Naive thymus-derived CD4-positive, alpha-beta T cell (primary cell): ENCODE results near the gene HDHD3. TPM values are rescaled to one million over a fixed set of nuclear protein-coding genes. Genes with fewer than 3 reads are reported as not detected.

Experiments used
- ATAC-seq: fragments of 150-1000 bp; cut with Tn5 transposase; 2 replicates; pipeline ENCODE4 v1.10.0; 2021; ENCODE audit warnings: mild to moderate bottlenecking, moderate library complexity
- CTCF ChIA-PET: fragments of 350-600 bp; sonication (Branson Sonifier 250); formaldehyde crosslinking; loops from one replicate; lab custom pipeline; 2021; ENCODE audit warnings: antibody characterized with exemption; lab: Charles Lee
- POLR2A ChIA-PET: fragments of 350-600 bp; sonication (Branson Sonifier 250); formaldehyde crosslinking; loops from one replicate; lab custom pipeline; 2021; ENCODE audit warnings: antibody characterized with exemption, inconsistent platforms; lab: Charles Lee
- DNase-seq, 9 donors: peaks; one replicate each; pipeline versions ENCODE4 v3.0.0 to v3.0.0-alpha.2; 2020 to 2022; ENCODE audit warnings: mixed read lengths in 1 of 9
- H3K27ac ChIP-seq: one replicate; pipeline ENCODE4 v1.7.0; 2013; ENCODE audit warnings: mild to moderate bottlenecking, low read depth, low read length, moderate library complexity
- H3K27me3 ChIP-seq, 2 donors: one replicate each; pipeline ENCODE4 v1.7.0; 2013; ENCODE audit warnings: low read length in 2 of 2, mild to moderate bottlenecking in 2 of 2, moderate library complexity in 2 of 2; ENCODE audit not compliant: control insufficient read depth in 2 of 2, insufficient read depth in 2 of 2
- H3K36me3 ChIP-seq, 3 experiments: 1 replicate in 2 of 3; 2 replicates in 1 of 3; pipeline ENCODE4 v1.7.0; 2013; ENCODE audit warnings: low read length in 3 of 3, mild to moderate bottlenecking in 3 of 3, moderate library complexity in 1 of 3; ENCODE audit not compliant: insufficient read depth in 3 of 3, control insufficient read depth in 2 of 3
- H3K4me1 ChIP-seq, 2 donors: one replicate each; pipeline ENCODE4 v1.7.0; 2013; ENCODE audit warnings: low read length in 2 of 2, mild to moderate bottlenecking in 2 of 2, moderate library complexity in 1 of 2; ENCODE audit not compliant: control insufficient read depth in 2 of 2, insufficient read depth in 2 of 2
- H3K4me3 ChIP-seq: 2 replicates; pipeline ENCODE4 v1.7.0; 2013; ENCODE audit warnings: mild to moderate bottlenecking, low read length
- H3K9me3 ChIP-seq, 3 experiments: 1 replicate in 2 of 3; 2 replicates in 1 of 3; pipeline ENCODE4 v1.7.0; 2013; ENCODE audit warnings: low read length in 3 of 3; ENCODE audit not compliant: control insufficient read depth in 2 of 3
- H3K27ac Mint-ChIP-seq, 9 donors: one replicate each; pipeline ENCODE4 v1.8.0; 2020 to 2022; ENCODE audit warnings: mixed read lengths in 9 of 9, mild to moderate bottlenecking in 8 of 9, moderate library complexity in 5 of 9, inconsistent platforms in 2 of 9
- H3K27me3 Mint-ChIP-seq, 5 donors: one replicate each; pipeline ENCODE4 v1.8.0; 2021 to 2022; ENCODE audit warnings: mixed read lengths in 5 of 5, mild to moderate bottlenecking in 1 of 5
- H3K36me3 Mint-ChIP-seq, 5 donors: one replicate each; pipeline ENCODE4 v1.8.0; 2020 to 2022; ENCODE audit warnings: mixed read lengths in 5 of 5, mild to moderate bottlenecking in 3 of 5, inconsistent platforms in 1 of 5
- H3K4me1 Mint-ChIP-seq, 7 donors: one replicate each; pipeline ENCODE4 v1.8.0; 2020 to 2022; ENCODE audit warnings: mixed read lengths in 7 of 7, mild to moderate bottlenecking in 3 of 7, inconsistent platforms in 1 of 7
- H3K4me3 Mint-ChIP-seq, 10 donors: one replicate each; pipeline ENCODE4 v1.8.0; 2020 to 2022; ENCODE audit warnings: mild to moderate bottlenecking in 10 of 10, mixed read lengths in 10 of 10, moderate library complexity in 6 of 10, inconsistent platforms in 2 of 10
- H3K9me3 Mint-ChIP-seq, 11 donors: one replicate each; pipeline ENCODE4 v1.8.0; 2020 to 2022; ENCODE audit warnings: mixed read lengths in 11 of 11, mild to moderate bottlenecking in 4 of 11, inconsistent platforms in 1 of 11, moderate library complexity in 1 of 11
- intact Hi-C, 2 donors: fragments of 100-400 bp; cut with micrococcal nuclease; formaldehyde crosslinking; loops; one replicate each; pipeline ENCODE4 v1.15.1; 2023
- polyA plus RNA-seq, 2 donors: library from polyadenylated mRNA; unstranded; fragments of 300-500 nt; fragmentation: Illumina TruSeq; gene quantifications; one replicate each; pipeline ENCODE4 v1.2.3, GENCODE V29; 2021
- total RNA-seq, 6 experiments: library from RNA in 5 of 6; stranded (reverse) in 5 of 6; gene quantifications; 1 replicate in 5 of 6; 2 replicates in 1 of 6; pipeline ENCODE4 v1.2.3 and lab custom pipeline; 2021 to 2026

The HDHD3 gene
- total and polyA plus RNA-seq, 7 experiments from 2014 or later, result 11.3 to 52.8 (median 26.4) TPM

DNA sequence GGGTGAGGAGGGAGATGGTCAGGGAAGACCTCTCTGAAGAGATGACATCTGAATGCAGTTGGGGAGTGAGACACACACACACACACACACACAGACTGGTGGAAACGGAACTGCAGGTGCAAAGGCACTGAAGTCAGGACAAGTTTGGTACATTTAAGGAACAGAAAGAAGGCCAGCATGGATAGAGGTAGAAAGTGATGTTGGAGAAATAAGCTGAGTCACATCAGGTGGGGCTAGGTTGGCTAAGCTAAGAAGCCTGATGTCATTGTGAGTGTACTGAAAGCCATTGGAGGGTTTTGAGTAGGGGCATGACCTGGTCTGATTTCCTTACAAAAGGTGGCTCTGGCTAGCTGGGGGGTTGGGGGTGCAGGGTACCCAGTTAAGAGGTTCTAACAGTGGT, 24.4 kb downstream of the HDHD3 start:
- ChIA-PET CTCF (no interaction called here), POLR2A (interaction anchor here (0.6 kb wide), 1 partner anchor 1181 kb away, joined by 7 read pairs; no protein-coding TSS in a partner anchor)
- intact Hi-C loops, result no loop called here
- no peak for ATAC-seq
- Histone ChIP-seq H3K4me3 (no peak overlapping the region), H3K36me3 (no peaks in the 10 kb centered on the region), H3K9me3 (no peaks in the 10 kb centered on the region), H3K4me1 (peaks cover 13 to 15% of the 10 kb centered on the region in 2 donors), H3K27me3 (peaks cover 3 to 5% of the 10 kb centered on the region in 2 donors), H3K27ac (no peak overlapping the region)
- Mint-ChIP-seq H3K4me1 (peaks cover 10 to 37% (median 21%) of the 10 kb centered on the region in 7 donors), H3K9me3 (peaks cover 0 to 2% (median 0%) of the 10 kb centered on the region in 11 donors), H3K27ac (peak overlapping the region in 1 of 9 donors; percentile 36), H3K4me3 (no peak overlapping the region), H3K27me3 (peaks cover 0 to 40% (median 29%) of the 10 kb centered on the region in 5 donors), H3K36me3 (peaks cover 0 to 9% (median 0%) of the 10 kb centered on the region in 5 donors)
- DNase-seq, result no peak

DNA sequence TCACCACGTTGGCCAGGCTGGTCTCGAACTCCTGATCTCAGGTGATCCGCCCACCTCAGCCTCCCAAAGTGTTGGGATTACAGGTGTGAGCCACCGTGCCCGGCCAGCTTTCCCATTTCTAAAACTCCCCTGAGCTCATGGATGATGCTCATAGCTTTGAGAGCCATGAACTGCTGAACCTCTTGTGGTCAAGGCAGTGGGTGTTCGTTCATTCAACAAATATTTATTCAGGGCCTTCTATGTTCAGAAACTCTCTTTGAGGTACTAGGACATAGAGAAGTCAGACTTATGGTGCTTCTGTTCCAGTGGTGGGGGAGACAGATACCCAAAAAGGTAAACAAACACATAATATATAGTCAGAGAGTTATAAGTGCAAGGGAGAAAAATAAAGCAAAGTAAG, 24.8 kb downstream of the HDHD3 start:
- intact Hi-C loops, result no loop called here
- Mint-ChIP-seq H3K36me3 (peaks cover 0 to 9% (median 0%) of the 10 kb centered on the region in 5 donors), H3K27me3 (peaks cover 0 to 40% (median 29%) of the 10 kb centered on the region in 5 donors), H3K4me3 (no peak overlapping the region), H3K27ac (peak overlapping the region in 1 of 9 donors; percentile 25), H3K9me3 (peaks cover 0 to 2% (median 0%) of the 10 kb centered on the region in 11 donors), H3K4me1 (peaks cover 10 to 41% (median 21%) of the 10 kb centered on the region in 7 donors)
- Histone ChIP-seq H3K9me3 (no peaks in the 10 kb centered on the region), H3K4me1 (peaks cover 13 to 15% of the 10 kb centered on the region in 2 donors), H3K4me3 (no peak overlapping the region), H3K27ac (no peak overlapping the region), H3K27me3 (peaks cover 3 to 5% of the 10 kb centered on the region in 2 donors), H3K36me3 (no peaks in the 10 kb centered on the region)
- DNase-seq (no peak), ATAC-seq (no peak)
- POLR2A ChIA-PET, result no interaction called here
- CTCF ChIA-PET, result no interaction called here

DNA sequence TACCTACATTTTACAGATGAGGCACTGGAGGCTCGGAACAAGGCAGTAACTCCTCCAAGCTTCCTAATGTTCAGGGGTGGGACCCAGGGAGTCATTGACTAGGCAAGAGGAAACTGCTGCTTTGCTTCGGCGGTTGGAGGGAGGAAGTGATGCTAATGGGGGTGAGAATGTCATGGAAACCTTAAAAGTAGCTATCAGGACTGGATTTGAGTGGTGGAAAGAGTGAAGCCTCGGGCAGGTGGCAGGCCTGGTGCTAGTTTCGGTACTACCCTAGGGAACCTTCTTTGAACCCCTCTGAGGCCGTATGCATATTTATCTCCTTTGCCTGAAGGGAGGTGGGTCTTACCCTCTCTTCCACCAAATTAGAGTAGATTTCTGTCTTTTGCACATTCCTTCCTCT, 25.8 kb downstream of the HDHD3 start:
- H3K27ac Mint-ChIP-seq, result peak overlapping the region in 3 of 9 donors; percentile 3 to 87 (median 29)
- POLR2A ChIA-PET, result interaction anchor here (1.3 kb wide), 1 partner anchor 59 kb away, joined by 3 read pairs; the partner anchor contains the start of genes C9orf43 and POLE3
- intact Hi-C loops, result loop anchor here in 1 of 2 donors (1.0 to 2.0 kb wide), 3 partner anchors 25 to 76 kb away; partner anchors contain the start of genes CDC26, HDHD3 and PRPF4

DNA sequence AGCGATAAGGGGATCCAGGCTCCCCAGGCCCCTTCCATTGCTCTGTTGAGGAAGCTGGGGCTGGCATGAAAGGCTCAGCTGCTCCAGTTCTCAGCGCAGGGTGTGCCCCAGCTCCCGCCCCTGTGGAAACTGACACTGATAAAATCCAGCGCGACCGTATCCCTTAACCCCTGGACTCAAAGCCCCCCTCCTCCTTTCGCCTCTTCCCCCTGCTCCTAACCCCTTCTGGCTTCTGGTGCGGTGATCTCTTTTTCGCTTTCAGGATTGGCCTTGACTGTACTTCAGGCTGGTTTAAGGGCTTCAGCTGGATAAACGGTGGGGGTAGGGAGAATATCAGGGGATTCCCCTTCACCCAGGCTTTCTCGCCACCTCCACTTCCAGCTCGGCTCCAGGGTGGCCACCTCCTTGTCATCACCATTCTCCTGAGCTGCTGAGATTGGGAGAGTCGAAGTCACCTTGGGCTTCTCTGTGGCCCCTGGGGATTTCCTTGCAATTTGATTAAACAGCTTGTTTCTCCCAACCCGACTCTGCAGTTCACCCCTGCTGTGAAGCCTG, 26.6 kb downstream of the HDHD3 start:
- ATAC-seq (peak; percentile 12), DNase-seq (peak in 1 of 9 donors; percentile 47)
- Histone ChIP-seq H3K27me3 (peaks cover 3 to 5% of the 10 kb centered on the region in 2 donors), H3K4me3 (peak overlapping the region; percentile 54), H3K4me1 (peaks cover 13 to 15% of the 10 kb centered on the region in 2 donors), H3K27ac (no peak overlapping the region), H3K36me3 (no peaks in the 10 kb centered on the region), H3K9me3 (no peaks in the 10 kb centered on the region)
- Mint-ChIP-seq H3K9me3 (peaks cover 0 to 2% (median 0%) of the 10 kb centered on the region in 11 donors), H3K36me3 (peaks cover 0 to 3% (median 0%) of the 10 kb centered on the region in 5 donors), H3K4me3 (peak overlapping the region; percentile 62 to 93 (median 76)), H3K27me3 (peaks cover 0 to 40% (median 29%) of the 10 kb centered on the region in 5 donors), H3K27ac (peak overlapping the region in 3 of 9 donors; percentile 5 to 87 (median 57)), H3K4me1 (peaks cover 10 to 46% (median 21%) of the 10 kb centered on the region in 7 donors)
- intact Hi-C loops, result loop anchor here in 1 of 2 donors (1.0 to 2.0 kb wide), 2 partner anchors 41 to 75 kb away; partner anchors contain the start of genes CDC26 and PRPF4
- ChIA-PET POLR2A (interaction anchor here (1.0 to 1.6 kb wide), 3 partner anchors 10 to 75 kb away, joined by 3 to 5 read pairs (median 3); partner anchors contain the start of genes C9orf43, CDC26, POLE3 and PRPF4), CTCF (interaction anchor here (1.0 to 1.4 kb wide), 2 partner anchors 9 to 77 kb away, joined by 3 read pairs; no protein-coding TSS in a partner anchor)

More for the DNA sequence above, 25.8 kb downstream of the HDHD3 start:
- ATAC-seq (peak; percentile 49), DNase-seq (peak in 3 of 9 donors; percentile 19 to 57 (median 26))
- peaks cover 10 to 41% (median 21%) of the 10 kb centered on the region in 7 donors for H3K4me1 Mint-ChIP-seq
- Histone ChIP-seq H3K27ac (no peak overlapping the region), H3K27me3 (peaks cover 3 to 5% of the 10 kb centered on the region in 2 donors), H3K4me1 (peaks cover 13 to 15% of the 10 kb centered on the region in 2 donors), H3K36me3 (no peaks in the 10 kb centered on the region), H3K4me3 (no peak overlapping the region), H3K9me3 (no peaks in the 10 kb centered on the region)
- peaks cover 0 to 40% (median 29%) of the 10 kb centered on the region in 5 donors for H3K27me3 Mint-ChIP-seq
- CTCF ChIA-PET, result interaction anchor here (1.4 kb wide), 1 partner anchor 77 kb away, joined by 3 read pairs; no protein-coding TSS in a partner anchor
- H3K9me3 Mint-ChIP-seq, result peaks cover 0 to 2% (median 0%) of the 10 kb centered on the region in 11 donors
- peak overlapping the region in 9 of 10 donors; percentile 62 to 93 (median 76) for H3K4me3 Mint-ChIP-seq
- H3K36me3 Mint-ChIP-seq, result peaks cover 0 to 3% (median 0%) of the 10 kb centered on the region in 5 donors

- peak in 7 of 9 donors; percentile 27 to 67 (median 44) for DNase-seq
- ChIA-PET POLR2A (interaction anchor here (0.8 to 1.6 kb wide), 4 partner anchors 9 to 74 kb away, joined by 3 to 5 read pairs (median 4); partner anchors contain the start of genes C9orf43, CDC26, POLE3 and PRPF4), CTCF (interaction anchor here (0.6 to 1.4 kb wide), 3 partner anchors 9 to 209 kb away, joined by 3 read pairs; no protein-coding TSS in a partner anchor)
- Mint-ChIP-seq H3K27ac (peak within 1 kb of the TSS in 3 of 9 donors; percentile 5 to 87 (median 57)), H3K4me1 (peaks cover 10 to 49% (median 21%) of the 10 kb centered on the region in 7 donors), H3K36me3 (peaks cover 0 to 3% (median 0%) of the 10 kb centered on the region in 5 donors), H3K27me3 (peaks cover 0 to 40% (median 29%) of the 10 kb centered on the region in 5 donors), H3K9me3 (peaks cover 0 to 2% (median 0%) of the 10 kb centered on the region in 11 donors), H3K4me3 (peak within 1 kb of the TSS; percentile 73 to 93 (median 81))
- no peak within 1 kb of the TSS for H3K27ac ChIP-seq
- H3K9me3 ChIP-seq, result no peaks in the 10 kb centered on the region
- peak; percentile 70 for ATAC-seq
- H3K27me3 ChIP-seq, result peaks cover 3 to 5% of the 10 kb centered on the region in 2 donors
- intact Hi-C loops, result loop anchor here (1.0 to 5.0 kb wide), 8 partner anchors 9 to 168 kb away; partner anchors contain the start of genes ALAD (in 1 of the 2), C9orf43 (in 1 of the 2), CDC26 (in 1 of the 2) and FKBP15 (in 1 of the 2)
- H3K36me3 ChIP-seq, result no peaks in the 10 kb centered on the region
- H3K4me3 ChIP-seq, result peak within 1 kb of the TSS; percentile 54
- H3K4me1 ChIP-seq, result peaks cover 13 to 15% of the 10 kb centered on the region in 2 donors
Observed at GRCh38 chr9:113349445-113350094, 27.2 kb downstream of the HDHD3 start, which contains the start of gene BSPRY. Gene BSPRY (plus strand): TSS chr9:113349541. CDS start chr9:113349580, 39 bp downstream.
